Upper lobe of left lung (tissue), 4 donors: Measurements from ENCODE around the gene MYLK3.

Source experiments
- CTCF ChIP-seq, 6 experiments: fragments of 450-650 bp in 4 of 6; fragments of 200-600 bp in 2 of 6; sonication (generic) in 2 of 6; IDR thresholded peaks; one replicate each; pipeline ENCODE4 v1.5.1; 2016 to 2019; ENCODE audit warnings: antibody characterized with exemption in 6 of 6
- POLR2A ChIP-seq, 4 donors: fragments of 450-650 bp; IDR thresholded peaks; one replicate each; pipeline ENCODE4 v1.5.1; 2016 to 2017; ENCODE audit warnings: antibody characterized with exemption in 4 of 4, mild to moderate bottlenecking in 2 of 4

DNA sequence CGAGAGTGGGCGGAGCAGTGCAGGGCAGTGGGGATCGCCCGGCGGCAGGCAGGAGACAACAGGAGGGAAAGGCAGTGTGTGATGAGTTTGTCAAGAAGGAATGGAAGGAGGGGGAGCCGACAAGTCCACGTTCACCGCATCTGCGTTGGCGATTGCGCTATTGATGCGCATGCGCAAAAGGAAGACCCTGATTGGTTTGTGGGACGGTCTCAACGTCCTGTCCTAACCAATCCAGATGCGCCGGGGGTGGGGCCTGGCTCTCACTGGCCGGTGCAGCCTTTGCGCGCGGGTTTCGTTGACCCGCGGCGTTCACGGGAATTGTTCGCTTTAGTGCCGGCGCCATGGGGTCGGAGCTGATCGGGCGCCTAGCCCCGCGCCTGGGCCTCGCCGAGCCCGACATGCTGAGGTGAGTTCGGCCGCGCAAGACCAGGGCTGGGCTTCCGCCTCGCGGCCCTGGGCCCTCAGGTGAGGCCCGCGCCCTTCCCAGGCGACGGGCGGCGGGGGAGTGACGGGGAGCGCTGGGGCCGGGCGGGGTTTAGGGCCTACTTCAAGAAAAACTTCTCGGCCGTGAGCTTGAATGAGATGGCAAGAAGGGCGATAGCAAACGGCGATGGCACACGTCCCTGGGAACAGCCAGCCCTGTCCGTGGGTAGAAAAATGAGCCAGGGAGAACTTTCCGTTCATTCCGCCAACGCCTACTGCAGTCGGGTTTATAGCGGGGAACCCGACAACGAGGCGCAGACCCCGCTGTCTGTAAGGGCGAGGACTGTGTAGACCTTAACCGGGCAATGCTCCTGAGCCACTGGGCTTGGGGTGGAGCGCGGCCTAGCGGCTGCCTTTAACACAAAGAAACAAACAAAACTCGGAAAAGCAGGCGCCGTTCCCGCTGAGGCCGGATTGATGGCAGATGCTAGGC lies 58.5 kb downstream of the MYLK3 start, which contains the start of gene ORC6:
- TF ChIP-seq CTCF (IDR thresholded peaks at IDR 0.05) (peak in 4 of 6 experiments; percentile 3 to 54 (median 35)), POLR2A (IDR thresholded peaks at IDR 0.05) (no peak)
